MM.1S (cell line): Measurements from ENCODE around the gene CCNB1.

Source experiments
- EZH2phosphoT487 ChIP-seq: fragments of 300-600 bp; sonication (generic); IDR thresholded peaks from 2 replicates; pipeline ENCODE4 v1.6.1; 2018; ENCODE audit warnings: antibody characterized with exemption, low read length
- TF ChIP-seq, protein P1 (sequence below): fragments of 300-600 bp; sonication (generic); IDR thresholded peaks from 2 replicates; pipeline ENCODE4 v1.5.1; 2016; ENCODE audit warnings: antibody characterized with exemption, low read length, mixed read lengths

DNA sequence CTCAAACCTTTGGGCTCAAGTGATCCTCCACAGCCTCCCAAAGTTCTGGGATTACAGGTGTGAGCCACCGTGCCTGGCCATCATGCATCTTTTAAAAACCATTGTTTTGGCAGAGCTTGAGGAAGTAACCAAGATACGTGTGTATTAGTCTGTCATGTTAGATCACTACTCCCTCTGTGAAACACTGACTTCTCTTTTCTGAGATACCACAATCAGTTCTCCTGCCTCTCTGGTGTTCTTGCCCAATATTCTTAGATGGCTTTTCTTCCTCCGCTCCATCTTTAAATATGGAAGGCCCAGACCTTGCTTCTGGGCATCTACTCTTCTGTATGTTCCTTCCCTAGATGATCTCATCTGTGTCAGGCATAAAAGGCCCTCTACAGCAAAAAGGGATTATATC lies 14.2 kb upstream of the CCNB1 start:
- TF ChIP-seq, protein P1, sequence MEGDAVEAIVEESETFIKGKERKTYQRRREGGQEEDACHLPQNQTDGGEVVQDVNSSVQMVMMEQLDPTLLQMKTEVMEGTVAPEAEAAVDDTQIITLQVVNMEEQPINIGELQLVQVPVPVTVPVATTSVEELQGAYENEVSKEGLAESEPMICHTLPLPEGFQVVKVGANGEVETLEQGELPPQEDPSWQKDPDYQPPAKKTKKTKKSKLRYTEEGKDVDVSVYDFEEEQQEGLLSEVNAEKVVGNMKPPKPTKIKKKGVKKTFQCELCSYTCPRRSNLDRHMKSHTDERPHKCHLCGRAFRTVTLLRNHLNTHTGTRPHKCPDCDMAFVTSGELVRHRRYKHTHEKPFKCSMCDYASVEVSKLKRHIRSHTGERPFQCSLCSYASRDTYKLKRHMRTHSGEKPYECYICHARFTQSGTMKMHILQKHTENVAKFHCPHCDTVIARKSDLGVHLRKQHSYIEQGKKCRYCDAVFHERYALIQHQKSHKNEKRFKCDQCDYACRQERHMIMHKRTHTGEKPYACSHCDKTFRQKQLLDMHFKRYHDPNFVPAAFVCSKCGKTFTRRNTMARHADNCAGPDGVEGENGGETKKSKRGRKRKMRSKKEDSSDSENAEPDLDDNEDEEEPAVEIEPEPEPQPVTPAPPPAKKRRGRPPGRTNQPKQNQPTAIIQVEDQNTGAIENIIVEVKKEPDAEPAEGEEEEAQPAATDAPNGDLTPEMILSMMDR, result no peak
- TF ChIP-seq EZH2phosphoT487, result no peak
